DOHH2 (cell line): ENCODE measurements around the gene SAA2.
"Not testable (repeated sequence)": the region's sequence is repeated elsewhere in the genome, so short reads cannot be mapped to it uniquely, and the experiment has no call there.

ENCODE experiments used
- H3F3A ChIP-seq: fragments of 200-600 bp; sonication (generic), shearing (Covaris generic); 2 replicates; pipeline ENCODE4 v1.6.0; 2016; ENCODE audit warnings: antibody characterized with exemption, mild to moderate bottlenecking; ENCODE audit not compliant: control insufficient read depth, insufficient read depth
- H3K27ac ChIP-seq: fragments of 200-600 bp; sonication (generic); 2 replicates; pipeline ENCODE4 v1.5.1; 2014; ENCODE audit warnings: low read depth, mild to moderate bottlenecking, low read length, moderate library complexity
- H3K27me3 ChIP-seq: fragments of 200-600 bp; sonication (generic); 2 replicates; pipeline ENCODE4 v1.6.1; 2014; ENCODE audit warnings: mild to moderate bottlenecking, low read length, mixed read lengths; ENCODE audit not compliant: control insufficient read depth
- H3K36me3 ChIP-seq: fragments of 200-600 bp; sonication (generic); 2 replicates; pipeline ENCODE4 v1.6.1; 2014; ENCODE audit warnings: mild to moderate bottlenecking, low read length, moderate library complexity, mixed read lengths; ENCODE audit not compliant: control insufficient read depth
- H3K4me1 ChIP-seq: fragments of 200-600 bp; sonication (generic); 2 replicates; pipeline ENCODE4 v1.6.1; 2014; ENCODE audit warnings: mild to moderate bottlenecking, low read length, mixed read lengths; ENCODE audit not compliant: control insufficient read depth
- H3K4me2 ChIP-seq: fragments of 200-600 bp; sonication (generic); 2 replicates; pipeline ENCODE4 v1.6.0; 2014; ENCODE audit warnings: mild to moderate bottlenecking, low read length, moderate library complexity
- H3K4me3 ChIP-seq: fragments of 200-600 bp; sonication (generic); 2 replicates; pipeline ENCODE4 v1.5.1; 2014; ENCODE audit warnings: mild to moderate bottlenecking, low read length, mixed read lengths
- H3K79me2 ChIP-seq: fragments of 200-600 bp; sonication (generic); 2 replicates; pipeline ENCODE4 v1.6.1; 2014; ENCODE audit warnings: mild to moderate bottlenecking, low read length, mixed read lengths; ENCODE audit not compliant: control insufficient read depth
- H3K9me2 ChIP-seq: fragments of 200-600 bp; sonication (generic); replicated peaks from 2 replicates; pipeline ENCODE4 v1.6.1; 2014; ENCODE audit warnings: mild to moderate bottlenecking, low read length, mixed read lengths; ENCODE audit not compliant: control insufficient read depth
- H3K9me3 ChIP-seq: fragments of 200-600 bp; sonication (generic); 2 replicates; pipeline ENCODE4 v1.6.1; 2014; ENCODE audit warnings: antibody characterized with exemption, low read length, mixed read lengths; ENCODE audit not compliant: control insufficient read depth, insufficient read depth
- H4K20me1 ChIP-seq: fragments of 200-600 bp; sonication (generic); 2 replicates; pipeline ENCODE4 v1.6.0; 2014; ENCODE audit warnings: low read depth, mild to moderate bottlenecking, antibody characterized with exemption, low read length, moderate library complexity; ENCODE audit not compliant: control insufficient read depth, insufficient read depth
- EZH2phosphoT487 ChIP-seq: fragments of 200-600 bp; sonication (generic); IDR thresholded peaks from 2 replicates; pipeline ENCODE4 v1.6.1; 2017; ENCODE audit warnings: borderline replicate concordance, mild to moderate bottlenecking, antibody characterized with exemption, low read length, moderate library complexity, mixed read lengths
- TF ChIP-seq, protein P1 (sequence below): fragments of 200-600 bp; sonication (generic); IDR thresholded peaks from one replicate; pipeline ENCODE4 v1.5.1; 2014; ENCODE audit warnings: antibody characterized with exemption, mild to moderate bottlenecking, low read depth, low read length; ENCODE audit not compliant: poor library complexity, severe bottlenecking

The SAA2 gene

GRCh38 chr11:18277565-18278271, 29.2 kb upstream of the SAA2 start:
- Histone ChIP-seq H3K4me1 (peaks cover 9% of the 10 kb centered on the region), H3F3A (no peaks in the 10 kb centered on the region), H4K20me1 (no peaks in the 10 kb centered on the region), H3K27me3 (no peaks in the 10 kb centered on the region), H3K27ac (no peak overlapping the region), H3K36me3 (peaks cover 34% of the 10 kb centered on the region), H3K4me2 (no peak overlapping the region), H3K79me2 (no peaks in the 10 kb centered on the region), H3K9me3 (no peaks in the 10 kb centered on the region), H3K4me3 (no peak overlapping the region), H3K9me2 (no peaks in the 10 kb centered on the region)
- no peak for TF ChIP-seq EZH2phosphoT487
- TF ChIP-seq, protein P1, sequence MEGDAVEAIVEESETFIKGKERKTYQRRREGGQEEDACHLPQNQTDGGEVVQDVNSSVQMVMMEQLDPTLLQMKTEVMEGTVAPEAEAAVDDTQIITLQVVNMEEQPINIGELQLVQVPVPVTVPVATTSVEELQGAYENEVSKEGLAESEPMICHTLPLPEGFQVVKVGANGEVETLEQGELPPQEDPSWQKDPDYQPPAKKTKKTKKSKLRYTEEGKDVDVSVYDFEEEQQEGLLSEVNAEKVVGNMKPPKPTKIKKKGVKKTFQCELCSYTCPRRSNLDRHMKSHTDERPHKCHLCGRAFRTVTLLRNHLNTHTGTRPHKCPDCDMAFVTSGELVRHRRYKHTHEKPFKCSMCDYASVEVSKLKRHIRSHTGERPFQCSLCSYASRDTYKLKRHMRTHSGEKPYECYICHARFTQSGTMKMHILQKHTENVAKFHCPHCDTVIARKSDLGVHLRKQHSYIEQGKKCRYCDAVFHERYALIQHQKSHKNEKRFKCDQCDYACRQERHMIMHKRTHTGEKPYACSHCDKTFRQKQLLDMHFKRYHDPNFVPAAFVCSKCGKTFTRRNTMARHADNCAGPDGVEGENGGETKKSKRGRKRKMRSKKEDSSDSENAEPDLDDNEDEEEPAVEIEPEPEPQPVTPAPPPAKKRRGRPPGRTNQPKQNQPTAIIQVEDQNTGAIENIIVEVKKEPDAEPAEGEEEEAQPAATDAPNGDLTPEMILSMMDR, result no peak

- H3K9me2 ChIP-seq, result no peaks in the 10 kb centered on the region
- TF ChIP-seq EZH2phosphoT487, result no peak
- TF ChIP-seq, protein P1, result no peak
- no peaks in the 10 kb centered on the region for H3K9me3 ChIP-seq
- H3K4me1 ChIP-seq, result no peaks in the 10 kb centered on the region
- no peak overlapping the region for H3K4me2 ChIP-seq
- no peaks in the 10 kb centered on the region for H3K27me3 ChIP-seq
- no peaks in the 10 kb centered on the region for H3K36me3 ChIP-seq
- H3K27ac ChIP-seq, result no peak overlapping the region
- H3F3A ChIP-seq, result no peaks in the 10 kb centered on the region
- no peaks in the 10 kb centered on the region for H3K79me2 ChIP-seq
- H3K4me3 ChIP-seq, result no peak overlapping the region
- no peaks in the 10 kb centered on the region for H4K20me1 ChIP-seq
These were observed 22.7 kb upstream of the SAA2 start for GRCh38 chr11:18271206-18271605.

DNA sequence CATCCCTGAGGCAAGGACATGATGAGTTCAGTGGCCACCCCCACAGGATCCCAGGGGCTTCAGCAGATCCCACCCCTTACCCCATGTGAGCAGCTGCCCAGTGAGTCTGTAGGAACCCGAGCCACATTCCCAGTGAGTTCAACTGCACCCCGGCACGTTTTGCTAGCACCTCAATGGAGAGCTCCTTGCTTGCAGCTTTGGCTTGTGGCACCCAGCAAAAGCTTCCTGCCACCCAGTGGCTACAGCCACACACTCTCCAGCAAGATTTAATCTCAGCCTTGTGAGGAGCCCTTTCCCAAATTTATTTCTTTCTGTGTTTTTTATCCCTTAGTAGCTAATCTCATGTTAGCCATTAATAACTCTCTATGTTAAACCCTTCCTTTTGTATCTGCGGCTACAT, 21.6 kb upstream of the SAA2 start:
- Histone ChIP-seq H3F3A (no peaks in the 10 kb centered on the region), H3K9me2 (no peaks in the 10 kb centered on the region), H4K20me1 (no peaks in the 10 kb centered on the region), H3K27me3 (peaks cover 9% of the 10 kb centered on the region), H3K27ac (no peak overlapping the region), H3K4me3 (no peak overlapping the region), H3K4me1 (no peaks in the 10 kb centered on the region), H3K4me2 (no peak overlapping the region), H3K9me3 (no peaks in the 10 kb centered on the region), H3K79me2 (no peaks in the 10 kb centered on the region), H3K36me3 (no peaks in the 10 kb centered on the region)
- TF ChIP-seq EZH2phosphoT487, result no peak
- TF ChIP-seq, protein P1, result no peak

DNA sequence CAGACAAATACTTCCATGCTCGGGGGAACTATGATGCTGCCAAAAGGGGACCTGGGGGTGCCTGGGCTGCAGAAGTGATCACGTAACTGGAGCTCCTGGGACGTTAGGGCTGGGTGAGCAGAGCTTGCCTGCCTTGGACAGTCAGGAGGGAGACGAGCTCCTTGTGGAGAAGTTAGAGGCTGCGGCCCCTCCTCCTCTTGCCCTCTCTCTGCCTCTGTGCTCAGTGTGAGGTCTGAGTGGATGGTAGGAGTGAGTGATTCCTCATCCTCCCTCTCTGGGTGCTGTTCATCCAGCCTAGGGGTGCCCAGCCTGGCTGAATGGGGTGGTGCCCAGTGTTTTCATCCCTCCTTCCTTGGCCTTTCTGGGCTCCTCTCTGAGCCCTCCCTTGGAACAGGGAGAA, 20.8 kb upstream of the SAA2 start:
- H3K79me2 ChIP-seq, H3K4me2 ChIP-seq, H4K20me1 ChIP-seq, H3K36me3 ChIP-seq, H3K27ac ChIP-seq, H3K27me3 ChIP-seq, H3K4me1 ChIP-seq, H3K9me3 ChIP-seq, H3F3A ChIP-seq, H3K4me3 ChIP-seq, H3K9me2 ChIP-seq: not testable (repeated sequence)

DNA sequence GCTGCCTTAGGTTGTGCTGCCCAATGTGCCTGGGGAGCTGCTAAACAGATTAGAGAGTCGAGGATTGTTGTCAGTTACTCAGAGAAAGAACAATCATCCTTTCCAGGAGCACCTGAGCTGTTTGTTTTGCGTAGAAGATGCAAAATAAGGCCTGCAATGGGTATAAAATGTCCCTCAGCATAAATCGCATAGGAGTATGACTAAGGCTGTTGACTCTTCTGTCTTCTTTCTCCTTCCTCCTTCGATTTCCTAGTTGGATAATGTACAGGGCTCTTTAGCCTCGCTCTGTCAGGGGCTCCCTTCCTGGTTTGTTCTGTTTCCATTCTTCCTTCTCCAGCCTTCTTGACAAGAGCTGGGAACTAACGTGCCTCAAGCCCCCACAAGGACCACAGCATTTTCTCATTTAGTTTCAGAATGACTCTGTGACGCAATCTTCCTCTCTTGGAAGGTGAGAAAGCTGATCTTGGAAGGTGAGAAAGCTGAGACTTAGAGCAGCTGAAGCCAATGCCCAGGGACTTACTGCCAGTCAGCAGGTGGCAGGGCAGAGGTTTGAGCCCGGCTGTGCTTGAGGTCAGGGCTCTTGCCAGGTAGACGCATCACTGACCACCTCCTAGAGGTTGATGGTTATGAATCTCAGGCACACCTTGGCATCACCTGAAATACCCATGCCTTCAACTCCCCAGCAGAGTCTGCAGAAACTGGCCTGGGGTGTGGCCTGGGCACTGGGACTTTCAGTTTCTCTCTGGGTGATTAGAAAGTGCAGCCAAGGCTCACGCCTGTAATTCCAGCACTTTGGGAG, 19.1 kb upstream of the SAA2 start:
- H3K79me2 ChIP-seq, H3K27ac ChIP-seq, H3K36me3 ChIP-seq, H3K4me1 ChIP-seq, H3K9me3 ChIP-seq, H3K9me2 ChIP-seq, H3F3A ChIP-seq, H4K20me1 ChIP-seq, H3K4me3 ChIP-seq, H3K4me2 ChIP-seq: not testable (repeated sequence)
- H3K27me3 ChIP-seq, result peaks cover 17% of the 10 kb centered on the region
